NCI-H226 (cell line): ENCODE results near the gene TLDC2.

ENCODE experiments used
- DNase-seq: peaks from one replicate; pipeline ENCODE4 v3.0.0-alpha.2; 2015

Gene TLDC2

DNA sequence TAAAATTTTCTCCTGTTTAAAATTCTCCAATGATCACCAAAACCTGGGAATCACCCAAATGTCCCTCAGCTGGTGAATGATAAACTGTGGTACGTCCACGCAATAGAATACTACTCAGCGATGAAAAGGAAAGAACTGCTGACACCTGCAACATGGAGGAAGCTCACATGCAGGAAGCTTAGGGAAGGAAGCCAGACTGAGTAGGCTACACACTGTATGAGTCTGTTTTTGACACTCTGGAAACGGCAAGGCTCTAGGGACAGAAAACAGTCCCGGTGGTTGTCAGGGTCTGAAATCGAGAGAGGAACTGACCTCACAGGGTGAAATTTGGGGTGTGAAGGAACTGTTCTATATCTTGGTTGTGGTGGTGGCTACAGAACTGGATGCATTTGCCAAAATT, 25.2 kb upstream of the TLDC2 start:
- DNase-seq = no peak

DNA sequence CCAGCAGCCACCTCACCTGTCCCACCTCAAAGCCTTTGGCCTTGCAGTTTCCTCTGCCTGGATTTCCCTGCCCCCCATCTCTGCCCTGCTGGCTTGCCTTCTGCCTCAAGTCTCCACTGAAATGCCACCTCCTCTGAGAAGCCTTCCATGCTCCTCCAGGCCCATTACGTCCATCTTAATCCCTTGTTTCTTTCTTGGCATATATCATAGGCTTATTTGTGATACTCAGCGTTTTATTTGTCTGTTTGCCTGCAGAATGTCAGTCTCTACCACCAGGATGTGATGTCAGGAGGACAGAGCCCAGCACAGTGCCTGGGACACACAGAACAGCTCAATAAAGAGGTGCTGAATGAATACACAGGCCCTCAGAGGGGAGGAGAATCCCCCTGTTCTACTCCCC, 24.4 kb upstream of the TLDC2 start:
- DNase-seq = no peak

DNA sequence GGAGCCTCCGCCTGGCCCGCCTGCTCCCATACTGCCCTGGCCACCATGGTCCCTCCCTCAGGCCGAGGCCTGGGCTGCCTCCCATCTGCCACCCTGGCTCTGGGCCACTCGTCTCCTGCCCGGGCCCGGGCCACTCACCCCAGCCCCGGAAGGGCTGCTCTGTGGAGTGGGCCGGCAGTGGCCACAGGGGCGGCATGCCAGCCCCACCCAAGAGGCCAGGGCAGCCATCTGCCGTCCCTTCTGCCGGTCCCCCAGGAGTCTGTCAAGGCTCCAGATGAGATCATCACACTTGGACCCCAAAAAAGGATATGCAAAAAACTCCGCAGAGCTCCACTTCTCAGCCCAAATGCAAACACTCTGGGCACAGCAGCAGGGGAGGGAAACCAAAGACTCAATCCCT, 23.8 kb upstream of the TLDC2 start:
- no peak for DNase-seq

DNA sequence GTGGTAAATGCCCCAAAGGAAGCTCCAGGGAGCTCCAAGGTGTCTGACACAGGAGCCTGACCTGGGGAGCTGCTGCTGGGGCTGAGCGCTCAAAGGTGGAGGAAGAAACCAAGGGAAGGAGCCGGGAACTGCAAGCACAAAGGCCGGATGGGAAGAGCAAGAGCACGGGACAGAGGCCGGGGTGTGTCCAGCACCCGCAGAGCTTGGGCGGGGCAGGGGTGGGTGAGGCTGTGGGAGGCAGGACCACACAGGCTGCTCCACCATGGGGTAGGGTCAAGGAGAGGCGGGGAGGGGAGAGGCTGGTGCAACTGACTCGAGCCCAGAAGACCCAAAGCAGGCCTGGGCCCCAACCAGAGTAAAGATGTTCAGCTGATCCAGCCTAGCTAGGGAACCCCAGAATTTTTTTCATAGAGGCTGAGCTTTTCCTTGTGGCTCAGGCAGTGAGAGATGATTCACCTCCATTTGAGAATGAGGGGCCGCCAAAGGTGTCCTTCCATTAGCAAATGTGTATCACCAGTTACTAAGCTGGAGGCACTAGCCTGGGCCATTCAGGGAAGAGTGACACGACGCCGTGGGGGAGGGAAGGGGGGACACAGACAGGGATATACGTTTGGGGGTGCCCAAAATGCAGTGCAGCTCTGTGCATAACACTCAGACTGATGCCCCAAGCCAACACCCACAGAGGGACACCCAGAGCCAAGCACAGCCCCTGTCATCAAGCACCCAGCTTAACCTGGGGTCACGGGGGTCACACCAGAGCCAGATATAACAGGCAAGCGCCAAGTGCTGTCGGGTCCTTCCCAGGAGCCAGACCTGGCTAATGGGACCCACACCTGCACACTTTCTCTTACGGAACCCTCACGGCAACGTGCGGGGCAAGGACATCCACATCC, 21.3 kb upstream of the TLDC2 start:
- DNase-seq = peak; percentile 77

DNA sequence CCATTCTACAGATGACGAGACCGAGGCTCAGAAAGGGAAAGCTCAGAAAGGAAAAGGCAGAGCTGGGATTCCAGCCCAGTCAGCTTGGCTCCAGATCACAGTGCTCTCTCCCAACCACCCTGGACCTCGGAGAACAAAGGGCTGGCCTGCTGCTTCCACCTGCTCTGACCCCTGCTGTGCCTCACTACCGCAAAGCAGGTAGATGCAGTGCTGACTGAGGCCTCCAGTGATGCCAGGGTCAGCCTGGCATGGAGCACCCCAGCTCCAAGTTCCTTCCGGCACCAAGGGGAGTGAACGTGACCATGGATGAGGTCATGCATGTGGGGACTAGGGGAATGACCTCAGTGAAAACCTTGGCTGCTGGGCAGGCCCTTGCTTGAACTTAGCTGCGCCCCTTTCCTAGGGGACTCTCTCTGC, 20.7 kb upstream of the TLDC2 start:
- peak; percentile 54 for DNase-seq

DNA sequence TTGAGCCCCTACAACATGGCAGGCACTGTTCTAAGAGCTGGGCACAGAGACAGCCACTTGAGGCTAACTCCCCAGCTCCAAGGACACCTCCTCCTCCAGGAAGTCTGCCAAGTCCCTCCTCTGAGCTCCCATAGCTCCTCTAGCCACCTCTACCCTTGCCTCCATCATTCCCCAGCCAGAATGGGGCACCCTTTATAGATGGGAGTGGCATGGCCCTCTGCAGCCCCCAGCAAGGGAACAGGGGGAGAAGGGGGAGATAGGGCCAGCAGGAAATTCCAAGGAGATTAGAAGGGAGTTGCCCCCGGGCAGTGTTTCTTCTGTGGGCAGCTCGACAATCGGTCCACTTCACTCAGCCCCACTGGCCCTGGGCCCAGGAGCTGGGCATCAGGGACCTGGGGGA, 19.7 kb upstream of the TLDC2 start:
- peak; percentile 96 for DNase-seq

DNA sequence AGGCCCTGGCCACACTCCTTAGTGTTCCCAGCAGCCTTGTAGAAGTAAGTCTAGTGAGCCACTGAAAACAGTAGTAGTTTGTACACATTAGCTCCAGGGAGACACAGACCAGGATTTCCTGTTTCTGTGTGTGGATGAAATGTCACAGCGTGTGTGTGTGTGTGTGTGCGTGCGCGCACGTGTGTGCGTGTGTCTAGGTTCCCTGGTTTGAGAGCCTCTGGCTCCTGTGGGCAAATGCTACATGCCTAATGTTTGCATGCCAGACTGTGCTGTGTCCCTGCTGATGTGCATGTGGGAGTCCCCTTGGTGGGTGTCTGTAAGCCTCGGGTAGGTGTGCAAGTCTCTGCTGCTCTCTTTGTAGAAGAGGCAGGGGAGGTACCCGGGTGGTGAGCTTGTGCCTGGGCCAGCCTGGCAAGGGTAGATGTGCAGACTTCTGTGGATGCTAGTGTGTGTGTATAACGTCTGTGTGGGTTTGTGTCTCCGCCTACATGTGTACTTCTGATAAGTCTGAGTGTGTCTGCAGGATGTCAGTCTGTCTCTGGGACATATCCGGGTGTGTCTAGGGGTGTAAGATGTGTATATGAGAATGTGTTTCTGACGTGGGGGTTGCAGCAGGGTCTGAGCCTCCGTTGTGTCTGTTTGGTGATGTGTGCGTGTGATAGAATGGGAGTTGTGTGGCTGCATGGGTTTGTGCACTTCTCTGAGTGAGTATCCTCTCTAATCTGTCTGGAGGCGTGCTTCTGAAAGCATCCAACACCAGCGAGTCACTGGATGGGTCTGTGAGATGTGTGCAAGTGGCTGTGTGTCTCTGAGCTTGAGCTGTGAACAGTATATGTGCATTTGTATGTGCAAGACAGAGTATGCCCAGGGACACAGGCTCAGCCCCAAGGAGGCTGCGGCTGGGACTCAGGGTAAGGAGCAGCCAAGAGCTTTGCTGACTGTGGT, 19.0 kb upstream of the TLDC2 start:
- DNase-seq = peak; percentile 55

DNA sequence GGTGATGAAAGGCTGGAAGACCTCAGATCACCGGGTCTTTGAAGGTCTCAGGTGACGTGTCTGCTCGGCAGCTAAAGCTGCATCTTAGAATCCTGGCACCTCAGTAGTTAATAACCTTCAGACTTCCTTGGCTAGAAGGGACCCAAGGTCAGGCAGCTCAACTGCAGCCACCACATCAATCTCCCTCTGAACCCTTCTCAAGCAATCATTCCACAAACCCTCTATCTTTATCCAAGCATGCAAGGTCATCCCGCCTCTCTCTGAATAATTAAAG, 16.7 kb upstream of the TLDC2 start:
- no peak for DNase-seq

DNA sequence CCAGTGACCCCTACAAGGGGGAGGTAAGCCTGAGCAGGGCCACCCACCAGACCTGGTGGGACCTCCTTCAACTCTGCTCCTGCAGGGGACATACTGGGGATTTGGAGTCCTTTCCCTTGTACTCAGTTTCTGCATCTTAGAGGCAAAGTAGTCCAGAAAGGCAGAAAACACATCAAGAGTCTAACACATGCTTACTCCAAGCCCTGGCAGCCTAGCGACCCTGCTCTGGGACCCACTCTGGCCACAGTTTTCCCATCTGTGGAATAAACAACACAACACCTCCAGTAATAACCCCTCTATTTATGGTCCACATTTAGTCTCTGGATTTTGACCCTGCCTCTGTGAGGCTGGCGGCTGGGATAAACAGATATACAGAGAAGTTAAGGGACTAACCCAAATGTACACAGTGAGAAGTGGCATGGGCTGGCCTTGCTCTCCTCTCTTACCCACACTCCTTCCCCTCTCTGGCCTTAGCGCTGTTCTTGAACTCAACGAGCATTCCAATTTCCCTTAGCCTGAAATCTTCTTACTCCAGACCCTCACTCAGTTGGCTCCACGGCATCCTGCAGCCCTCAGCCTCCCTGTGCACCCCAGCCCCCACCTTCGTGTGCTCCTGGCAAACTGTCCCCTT, 16.1 kb upstream of the TLDC2 start:
- DNase-seq = no peak

DNA sequence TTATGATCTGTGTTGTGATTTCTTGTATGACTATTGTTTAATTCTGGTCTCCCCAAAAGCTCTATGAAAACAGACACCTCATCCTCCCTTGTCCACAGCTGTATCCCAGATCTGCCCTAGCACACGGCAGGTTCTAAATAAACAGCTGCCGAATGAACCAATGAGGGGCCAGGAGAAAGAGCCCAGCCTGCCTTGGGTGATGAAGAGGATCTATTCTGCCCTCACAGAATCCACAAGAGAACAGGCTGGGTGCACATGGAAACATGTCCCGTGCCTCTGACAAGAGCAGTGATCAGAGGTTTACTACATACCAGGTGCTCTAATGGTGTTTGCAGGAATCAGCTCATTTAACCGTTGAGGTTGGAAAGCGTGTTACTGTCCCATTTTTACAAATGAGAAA, 15.6 kb upstream of the TLDC2 start:
- DNase-seq = no peak

DNA sequence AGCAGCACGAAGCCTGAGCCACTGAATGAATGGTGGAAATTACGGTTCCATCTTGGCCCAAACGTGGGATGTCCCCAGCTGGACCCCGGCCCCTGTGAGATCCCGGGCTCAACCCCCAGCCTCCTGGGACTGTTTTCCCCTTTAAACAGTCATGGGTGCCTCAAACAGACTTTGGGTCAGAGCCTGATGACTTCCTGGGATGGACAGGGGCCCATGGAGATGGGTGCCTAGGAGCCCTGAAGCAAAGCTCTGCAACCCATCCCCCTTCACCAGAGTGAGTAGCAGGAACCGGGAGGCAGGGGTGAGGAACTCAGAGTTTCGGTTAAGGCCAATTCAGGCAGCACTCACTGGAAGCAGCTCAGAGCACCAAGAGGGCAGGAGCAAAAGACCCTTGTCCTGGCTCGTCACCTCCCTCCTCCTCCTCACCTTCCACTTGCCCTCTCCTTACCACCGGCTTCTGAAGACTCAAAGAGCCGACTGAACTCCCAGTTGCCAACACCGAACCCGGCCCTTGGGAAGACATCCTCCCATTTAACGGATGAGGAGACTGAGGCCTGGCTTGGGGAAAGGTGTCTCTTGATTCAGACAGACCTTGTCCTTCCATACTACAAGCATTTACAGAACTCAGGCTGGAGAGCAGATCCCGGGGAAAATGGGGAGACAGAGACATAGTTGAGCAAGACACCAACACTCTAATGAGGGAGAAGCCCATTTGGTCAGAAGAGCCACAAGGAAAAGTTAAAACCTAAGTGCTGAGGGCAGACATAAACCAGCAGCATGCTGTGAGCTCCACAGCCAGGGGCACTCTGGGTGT, 14.9 kb upstream of the TLDC2 start:
- no peak for DNase-seq

DNA sequence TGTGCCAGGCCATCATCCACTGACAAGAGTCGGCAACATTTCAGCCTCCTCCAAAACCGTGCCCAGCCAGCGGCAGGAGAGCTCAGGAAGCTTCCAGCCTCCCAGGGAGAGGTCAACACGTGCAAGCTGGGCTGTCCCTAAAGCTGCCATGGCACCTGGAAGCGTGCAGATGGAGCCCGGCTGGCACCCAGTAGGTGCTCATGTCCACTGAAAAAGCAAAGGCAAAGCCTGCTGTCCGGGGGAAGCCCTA, 14.4 kb upstream of the TLDC2 start:
- no peak for DNase-seq

DNA sequence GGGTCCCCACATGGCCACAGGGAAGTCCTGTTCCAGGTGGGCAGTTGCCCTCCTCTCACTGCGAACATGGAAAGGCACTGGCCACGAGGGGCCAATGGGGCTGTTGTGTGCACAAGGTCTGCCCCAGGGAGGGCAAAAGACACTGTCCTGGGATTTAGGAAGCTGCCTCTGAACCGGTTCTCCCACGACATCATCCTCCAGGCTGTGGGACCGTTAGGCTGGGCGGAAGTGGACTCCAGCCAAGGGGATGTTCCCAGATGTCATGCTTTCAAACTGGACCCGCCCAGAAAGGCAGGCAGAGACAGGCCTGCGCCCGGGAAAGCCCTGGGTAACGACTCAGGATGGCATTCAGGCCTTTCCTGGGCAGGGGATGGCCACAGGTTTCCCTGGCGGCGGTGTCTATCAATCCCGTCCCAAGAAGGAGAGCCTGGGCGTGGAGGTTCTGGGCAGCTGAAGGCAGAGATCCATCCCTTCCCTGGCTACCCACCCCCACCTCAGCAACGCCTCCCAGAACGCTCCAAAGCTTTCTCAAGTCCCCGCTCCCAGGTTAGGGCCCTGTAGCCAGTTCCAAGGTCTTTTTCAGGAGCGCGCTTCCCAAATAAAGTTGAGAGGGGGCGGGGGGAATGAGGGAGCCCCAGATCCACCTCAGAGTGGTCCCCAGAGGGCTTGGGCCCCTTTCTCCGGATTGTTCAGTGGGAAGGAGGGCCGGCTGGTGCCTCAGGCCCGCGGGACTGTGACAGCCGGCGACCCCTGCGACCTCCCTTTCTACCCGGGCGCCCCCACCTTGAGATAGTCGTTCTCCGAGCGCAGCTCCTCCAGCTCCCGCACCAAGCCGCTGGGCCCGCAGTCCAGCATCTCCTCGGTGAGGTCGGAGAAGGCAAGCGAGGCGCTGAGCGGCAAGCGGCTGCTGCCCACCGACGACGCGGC, 13.8 kb upstream of the TLDC2 start:
- peak; percentile 85 for DNase-seq

DNA sequence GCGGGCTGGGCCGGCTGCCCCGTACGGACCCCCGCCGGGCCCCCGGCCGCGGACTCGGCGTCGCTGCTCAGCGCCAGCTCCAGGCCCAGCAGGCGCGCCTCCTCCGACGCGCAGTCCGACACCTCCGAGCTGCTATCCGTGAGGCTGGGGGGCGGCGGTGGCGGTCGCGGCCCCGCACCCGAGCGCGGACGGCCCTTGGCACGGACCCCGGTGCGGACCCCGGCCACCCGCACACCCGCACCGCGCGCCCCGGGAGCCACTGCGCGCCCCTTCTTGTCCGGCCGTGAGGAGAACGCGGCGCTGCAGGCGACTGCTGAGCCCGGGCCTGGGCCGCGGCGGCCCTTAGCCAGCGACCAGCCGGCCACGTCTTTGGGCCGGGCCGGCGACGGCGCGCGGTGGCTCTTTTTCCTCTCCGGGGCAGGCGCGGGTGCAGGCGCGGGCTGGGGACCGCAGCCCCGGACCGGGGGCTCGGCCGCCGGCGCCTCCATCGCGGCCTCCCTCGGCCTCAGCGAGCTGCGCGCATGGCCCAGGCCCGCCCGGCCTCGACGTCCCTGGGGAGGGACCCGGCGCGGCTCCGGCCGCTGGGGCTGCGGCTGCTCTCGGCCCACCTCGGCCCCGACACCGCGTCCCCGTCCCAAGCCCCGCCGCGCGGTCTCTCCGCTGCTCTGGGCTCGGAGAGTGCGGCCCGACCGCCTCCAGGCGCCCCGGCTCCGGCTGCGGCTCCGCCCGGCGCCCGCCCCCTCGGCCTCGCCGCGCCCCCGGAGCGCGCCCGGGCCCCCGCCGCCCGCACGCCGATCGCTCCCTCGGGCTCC, 12.9 kb upstream of the TLDC2 start:
- no peak for DNase-seq

DNA sequence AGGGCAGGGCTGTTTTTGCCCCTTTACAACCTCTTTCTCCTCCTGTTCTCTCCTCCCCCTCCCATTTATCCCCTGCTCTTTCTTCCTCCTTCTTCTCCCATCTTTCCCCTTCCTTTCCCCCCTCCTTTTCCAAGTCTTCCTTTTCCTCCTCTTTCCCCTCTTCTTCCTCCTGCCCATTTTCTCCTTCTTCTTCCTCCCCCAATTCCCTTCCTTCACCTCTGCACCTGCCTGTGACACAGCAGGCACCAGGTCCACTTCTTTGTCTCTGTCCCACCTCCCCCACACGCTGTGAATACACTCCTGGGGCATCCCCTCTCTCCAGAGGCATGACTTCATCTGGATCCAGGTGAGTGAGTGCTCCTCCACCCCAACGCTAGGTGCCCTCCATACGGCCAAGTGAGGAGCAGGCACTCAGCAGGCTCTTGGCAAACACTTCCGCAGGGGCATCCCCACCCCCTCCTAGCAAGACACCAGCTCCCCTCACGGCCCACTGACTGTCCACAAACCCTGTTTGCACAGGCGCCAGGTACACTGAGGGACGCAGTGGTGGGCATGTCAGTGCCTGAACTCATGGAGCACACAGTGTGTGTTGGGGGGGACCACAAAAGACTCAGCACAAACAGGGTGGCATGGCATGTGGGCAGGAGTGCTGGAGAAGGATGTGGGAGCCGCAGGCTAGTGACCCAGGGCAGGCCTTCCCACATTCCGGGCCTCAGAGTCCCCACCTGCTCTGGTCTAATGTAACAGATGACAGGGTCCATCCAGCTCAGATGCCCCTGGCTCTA, 10.7 kb upstream of the TLDC2 start:
- DNase-seq = no peak

DNA sequence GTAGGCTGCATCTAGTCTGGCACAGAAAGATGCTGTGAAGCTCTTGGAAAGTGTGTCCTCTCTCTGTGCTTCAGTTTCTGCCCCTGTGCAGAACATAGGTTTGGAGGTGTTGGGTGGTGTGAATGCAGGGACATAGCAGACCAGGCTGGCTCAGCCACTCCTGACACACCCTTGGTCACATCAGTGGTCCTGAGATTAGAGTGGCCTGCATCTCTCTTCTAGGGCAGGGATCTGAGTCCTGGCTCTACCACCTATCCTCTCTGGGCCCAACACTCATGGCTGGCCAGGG, 10.1 kb upstream of the TLDC2 start:
- DNase-seq = no peak

DNA sequence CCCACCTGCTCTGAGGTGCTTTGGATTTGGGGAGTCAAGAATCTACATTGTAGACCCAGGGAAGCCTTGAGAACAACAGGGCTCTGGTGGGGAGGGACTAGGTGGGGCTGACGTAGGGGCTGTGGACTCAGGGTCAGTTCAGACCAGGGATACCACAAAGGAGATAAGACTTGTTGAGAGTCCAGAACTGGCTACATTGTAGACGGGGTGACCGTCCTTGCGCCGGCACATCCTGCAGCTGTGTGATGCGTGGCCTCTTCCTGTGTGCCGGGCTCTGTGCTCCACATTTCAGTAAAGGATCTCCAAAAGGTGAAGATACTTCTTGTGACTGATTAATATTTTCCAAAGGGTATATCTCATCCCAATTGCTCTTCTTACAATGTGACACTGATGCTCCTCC, 9.8 kb upstream of the TLDC2 start:
- no peak for DNase-seq

DNA sequence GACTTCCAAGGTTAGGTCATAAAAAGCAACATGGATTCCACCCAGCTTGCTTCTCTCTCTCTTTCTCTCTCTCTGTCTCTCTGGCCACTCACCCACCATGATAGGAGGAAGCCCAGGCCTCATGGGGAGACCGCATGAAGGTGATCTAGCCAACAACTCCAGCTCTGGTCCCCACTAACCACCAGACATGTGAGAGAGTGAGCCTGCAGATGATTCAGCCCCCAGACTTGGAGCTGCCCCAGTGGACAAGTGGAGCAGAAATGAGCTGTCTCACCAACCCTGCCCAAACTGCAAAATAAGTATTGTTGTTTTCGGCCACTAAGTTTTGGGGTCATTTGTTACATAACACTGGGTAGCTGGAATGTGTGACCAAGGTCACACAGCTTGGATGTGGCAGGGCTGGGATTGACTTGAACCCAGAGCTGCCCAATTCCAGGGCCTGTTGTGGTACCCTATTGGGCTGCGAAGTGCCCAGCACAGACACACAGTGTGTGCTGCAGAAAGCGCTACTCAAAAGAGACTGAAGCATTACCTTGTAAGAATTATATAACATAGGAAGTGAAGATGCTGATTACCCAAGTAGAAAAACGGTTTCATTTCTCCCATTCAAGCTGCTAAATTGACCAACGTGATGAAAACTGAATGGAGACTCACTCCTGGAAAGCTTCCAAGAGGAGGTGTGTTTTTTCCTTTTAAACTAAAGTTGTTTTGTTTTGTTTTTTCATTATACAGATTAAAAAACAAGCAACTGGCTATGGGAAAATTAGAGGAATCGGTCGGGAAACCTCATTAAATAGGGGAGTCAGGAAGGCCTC, 9.1 kb upstream of the TLDC2 start:
- no peak for DNase-seq
